Right ventricle myocardium superior (tissue), 1 donor: ENCODE measurements around the gene TTC29. TPM values are rescaled to one million over a fixed set of nuclear protein-coding genes. Genes with fewer than 3 reads are reported as not detected.
"Not testable (repeated sequence)": the region's sequence is repeated elsewhere in the genome, so short reads cannot be mapped to it uniquely, and the experiment has no call there.

Experiments used
- ATAC-seq: fragments of 200-7000 bp; cut with Tn5 transposase; one replicate; pipeline ENCODE4 v1.9.1; 2020; ENCODE audit warnings: mild to moderate bottlenecking; ENCODE audit not compliant: poor library complexity
- DNase-seq: peaks from one replicate; pipeline ENCODE4 v3.0.0-alpha.2; 2020
- intact Hi-C: fragments of 100-400 bp; cut with DNase I; formaldehyde crosslinking; loops from one replicate; pipeline ENCODE4 v1.11.2; 2022
- total RNA-seq: library from RNA; stranded (reverse); fragmentation: NEBNext Ultra II Directional; extraction: Animal tissue kit (Norgen Biotek cat#: 25700); gene quantifications from one replicate; pipeline ENCODE4 v1.2.1, GENCODE V29; 2021
- donor health status: DM: no; HTN: yes; CAD: no; lungs with severe emphysema.

The TTC29 gene
- total RNA-seq, 1 donor from 2014 or later: not detected

DNA sequence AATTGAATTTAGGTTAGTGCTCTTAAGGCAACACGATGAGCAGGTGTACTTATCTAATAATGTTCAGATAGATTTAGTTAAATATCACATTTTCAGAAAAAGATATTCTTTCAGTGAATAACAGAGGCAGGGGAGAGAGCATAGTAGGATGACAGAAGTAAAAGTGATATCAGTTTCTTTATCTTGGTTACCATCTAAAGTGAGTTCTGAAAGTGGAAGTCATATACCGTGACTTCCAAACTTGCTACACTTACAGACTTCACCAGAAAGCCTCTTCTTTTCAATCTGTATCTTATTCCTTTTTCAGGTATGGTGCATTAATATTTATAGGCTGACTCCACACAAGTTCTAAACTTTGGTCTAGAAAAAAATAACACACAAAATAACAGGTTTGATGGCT is 182.1 kb downstream of the TTC29 start:
- ATAC-seq (no peak), DNase-seq (no peak)
- intact Hi-C loops: no loop called here

DNA sequence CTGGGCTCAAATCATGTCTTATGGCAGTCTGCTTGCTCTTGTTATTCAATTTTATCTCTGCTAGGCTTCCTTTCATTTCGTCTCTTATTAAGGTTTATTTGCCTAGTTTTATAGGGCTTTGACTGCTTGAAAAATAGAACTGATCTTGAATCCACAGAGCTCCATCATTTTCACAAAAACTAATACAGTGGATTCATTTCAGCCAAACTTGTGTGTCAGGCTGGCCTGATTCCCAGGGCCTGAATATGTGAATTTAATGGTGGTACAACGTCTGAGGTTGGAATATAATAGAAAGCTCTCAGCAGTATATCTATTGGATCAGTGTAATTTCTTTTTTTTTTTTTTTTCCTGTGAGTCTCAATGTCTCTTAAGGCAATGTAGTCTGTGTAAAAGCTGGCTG is 183.6 kb downstream of the TTC29 start:
- DNase-seq: no peak
- intact Hi-C loops: no loop called here
- no peak for ATAC-seq

DNA sequence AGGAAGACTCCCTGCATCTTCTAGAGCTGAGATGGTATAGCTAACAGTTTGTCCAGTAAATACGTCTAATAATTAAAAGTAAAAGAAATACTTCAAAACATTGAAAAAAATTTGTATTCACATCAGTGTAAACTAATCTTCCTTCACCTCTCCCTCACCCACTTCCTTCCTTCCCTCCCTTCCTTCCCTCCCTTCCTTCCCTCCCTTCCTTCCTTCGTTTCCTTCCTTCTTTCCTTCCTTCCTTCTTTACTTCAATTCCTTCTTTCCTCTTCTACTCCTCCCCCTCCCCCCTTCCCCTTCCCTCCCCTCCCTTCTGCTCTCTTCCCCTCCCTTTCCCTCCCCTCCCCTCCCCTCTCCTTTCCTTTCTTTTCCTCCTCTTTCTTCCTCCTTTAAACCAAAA is 203.2 kb downstream of the TTC29 start:
- DNase-seq: no peak
- intact Hi-C loops: no loop called here
- ATAC-seq: no peak

DNA sequence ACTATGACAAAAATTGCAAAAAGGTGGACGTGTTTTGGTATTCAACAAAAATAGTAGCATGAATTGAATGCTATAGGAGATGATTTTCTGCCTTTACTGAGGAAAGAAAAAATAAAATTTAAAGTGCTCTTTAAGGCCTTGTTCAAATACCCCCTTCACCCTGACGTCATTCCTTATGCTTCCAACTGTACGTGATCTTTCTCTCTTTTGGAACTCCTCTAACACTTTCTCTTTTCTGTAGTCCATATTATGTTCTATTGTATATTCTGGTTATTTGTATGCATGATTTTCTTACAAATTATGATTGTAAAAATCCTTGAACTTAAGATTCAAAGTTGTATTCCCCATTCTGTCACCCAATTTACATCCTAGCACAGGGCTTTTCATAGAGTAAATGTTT is 206.5 kb downstream of the TTC29 start:
- intact Hi-C loops: no loop called here
- DNase-seq (no peak), ATAC-seq (no peak)

DNA sequence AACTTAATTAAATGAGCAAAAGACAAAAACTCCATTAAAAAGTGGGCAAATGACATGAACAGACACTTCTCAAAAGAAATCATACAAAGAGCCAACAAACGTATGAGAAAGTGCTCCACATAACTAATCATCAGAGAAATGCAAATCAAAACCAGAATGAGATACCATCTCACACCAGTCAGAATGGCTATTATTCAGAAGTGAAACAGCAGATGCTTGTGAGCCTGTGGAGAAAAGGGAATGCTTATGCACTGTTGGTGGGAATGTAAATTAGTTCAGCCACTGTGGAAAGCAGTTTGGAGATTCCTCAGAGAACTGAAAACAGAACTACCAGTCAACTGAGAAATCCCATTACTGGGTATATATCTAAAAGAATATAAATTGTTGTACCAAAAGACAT is 222.1 kb downstream of the TTC29 start:
- ATAC-seq, DNase-seq, intact Hi-C loops: not testable (repeated sequence)

DNA sequence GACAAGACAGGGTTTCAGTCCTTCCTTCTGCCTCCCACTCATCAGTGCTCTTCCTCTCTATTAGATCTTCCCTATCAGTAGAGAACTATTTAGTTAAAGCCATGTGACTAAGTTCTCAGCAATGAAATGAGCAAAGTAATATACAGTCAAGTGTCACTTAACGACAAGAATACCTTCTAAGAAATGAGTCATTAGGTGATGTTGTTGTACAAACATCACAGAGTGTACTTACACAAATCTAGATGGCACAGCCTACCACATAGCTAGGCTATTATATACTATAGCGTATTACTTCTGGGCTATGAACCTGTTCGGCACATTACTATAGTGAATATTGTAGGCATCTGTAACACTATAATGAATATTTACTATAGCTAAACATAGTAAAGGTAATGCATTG is 235.7 kb downstream of the TTC29 start:
- ATAC-seq (no peak), DNase-seq (no peak)
- intact Hi-C loops: no loop called here

DNA sequence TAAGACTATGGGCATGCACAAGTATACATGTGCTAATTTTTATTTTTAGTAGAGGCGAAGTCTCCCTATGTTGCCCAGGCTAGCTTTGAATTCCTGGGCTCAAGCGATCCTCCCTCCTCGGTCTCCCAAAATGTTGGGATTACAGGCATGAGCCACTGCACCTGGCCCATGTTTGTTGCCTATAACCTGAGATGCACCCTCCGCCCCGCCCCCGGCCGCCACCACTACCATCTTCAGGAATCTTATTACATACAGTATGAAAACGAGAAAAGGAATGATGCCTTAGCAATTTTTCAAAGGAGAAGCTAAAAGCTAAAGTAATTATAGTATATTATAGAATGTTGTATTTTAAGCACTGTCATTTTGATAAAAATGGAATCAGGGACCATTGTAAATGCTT is 245.8 kb downstream of the TTC29 start:
- intact Hi-C loops: no loop called here
- ATAC-seq (no peak), DNase-seq (no peak)

DNA sequence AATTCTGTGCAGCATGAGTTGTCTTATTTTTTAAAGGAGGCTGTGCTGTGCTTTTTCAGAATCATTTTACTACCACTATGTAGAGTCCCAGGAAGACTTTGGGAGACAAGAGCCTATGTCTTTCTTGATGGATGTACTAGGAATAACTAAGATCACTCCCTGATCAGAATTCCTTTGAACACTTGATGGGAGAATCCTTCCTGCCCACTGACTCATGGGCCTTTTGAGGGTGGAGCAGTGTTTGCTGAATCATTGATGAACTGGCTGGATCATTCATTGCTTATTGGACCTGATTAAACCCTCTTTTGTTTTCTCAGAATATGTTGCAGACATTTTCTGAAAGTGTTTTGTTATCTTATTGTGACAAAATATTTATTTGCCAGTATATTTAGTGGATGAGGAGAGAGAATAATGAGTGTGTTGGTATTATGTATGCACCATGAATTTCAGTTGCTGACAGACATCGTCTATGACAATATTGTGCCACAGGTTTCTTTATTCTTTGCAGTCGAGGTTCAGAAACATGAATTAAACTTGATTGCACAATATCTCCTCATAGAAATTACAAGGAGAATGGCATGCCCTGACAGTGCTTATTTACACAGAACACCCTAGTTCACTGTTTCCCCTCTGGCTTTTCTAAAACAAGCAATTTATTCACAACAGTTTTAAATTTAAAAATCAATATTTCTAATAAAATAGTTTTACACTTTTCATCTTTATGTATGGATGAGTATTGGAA is 270.7 kb downstream of the TTC29 start:
- no peak for DNase-seq
- ATAC-seq: no peak
- intact Hi-C loops: no loop called here

DNA sequence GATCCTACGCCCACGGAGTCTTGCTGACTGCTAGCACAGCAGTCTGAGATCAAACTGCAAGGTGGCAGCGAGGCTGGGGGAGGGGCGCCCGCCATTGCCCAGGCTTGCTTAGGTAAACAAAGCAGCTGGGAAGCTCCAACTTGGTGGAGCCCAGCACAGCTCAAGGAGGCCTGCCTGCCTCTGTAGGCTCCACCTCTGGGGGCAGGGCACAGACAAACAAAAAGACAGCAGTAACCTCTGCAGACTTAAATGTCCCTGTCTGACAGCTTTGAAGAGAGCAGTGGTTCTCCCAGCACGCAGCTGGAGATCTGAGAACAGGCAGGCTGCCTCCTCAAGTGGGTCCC is 281.7 kb downstream of the TTC29 start:
- intact Hi-C loops: not testable (repeated sequence)

DNA sequence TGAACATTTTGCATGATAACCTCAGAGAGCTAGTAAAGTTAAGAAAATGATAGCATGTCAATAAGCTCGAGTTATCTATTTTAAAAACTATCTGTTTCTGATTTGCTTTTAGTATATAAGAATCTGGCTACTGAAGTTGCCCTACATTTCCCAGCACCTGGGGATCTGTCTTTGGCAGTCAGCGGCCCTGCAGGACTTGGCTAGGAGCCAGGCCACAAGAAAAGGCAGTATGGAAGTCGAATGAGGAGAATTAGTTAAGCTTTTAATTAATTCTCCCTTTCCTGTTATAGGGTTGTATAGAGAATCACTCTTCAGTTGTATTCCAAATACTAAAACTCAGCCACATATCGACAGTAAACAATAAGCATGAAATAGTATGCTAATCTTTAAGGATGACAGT is 284.3 kb downstream of the TTC29 start:
- ATAC-seq (no peak), DNase-seq (no peak)
- intact Hi-C loops: no loop called here

More for the DNA sequence above, 281.7 kb downstream of the TTC29 start:
- not testable (repeated sequence) for DNase-seq, ATAC-seq
